IPS DF 19.7 (cell line): ENCODE data around the gene LIG3.
"Not testable (repeated sequence)": the region's sequence is repeated elsewhere in the genome, so short reads cannot be mapped to it uniquely, and the experiment has no call there.

Experiments
- DNase-seq: peaks from one replicate; pipeline ENCODE4 v3.0.0-alpha.2; 2013; ENCODE audit warnings: low read depth, low spot score

The LIG3 gene

DNA sequence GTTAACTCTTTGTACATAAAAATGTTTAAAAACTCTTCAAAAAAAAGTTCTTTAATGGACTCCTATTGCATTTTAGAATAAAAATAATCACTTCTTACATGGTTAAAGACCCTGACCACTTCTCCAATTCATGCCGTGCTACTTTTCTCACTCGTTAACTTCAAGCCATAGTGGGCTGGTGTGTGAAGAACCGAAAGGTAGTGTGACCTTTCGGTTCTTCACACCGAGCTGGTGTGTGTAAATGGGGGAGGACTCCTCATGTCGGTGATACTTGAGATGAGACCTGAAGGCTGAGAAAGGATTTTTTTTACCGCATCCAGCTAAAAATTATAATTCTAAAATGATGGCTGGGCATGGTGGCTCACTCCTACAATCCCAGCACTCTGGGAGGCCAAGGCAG, 61.1 kb downstream of the LIG3 start:
- DNase-seq: no peak

DNA sequence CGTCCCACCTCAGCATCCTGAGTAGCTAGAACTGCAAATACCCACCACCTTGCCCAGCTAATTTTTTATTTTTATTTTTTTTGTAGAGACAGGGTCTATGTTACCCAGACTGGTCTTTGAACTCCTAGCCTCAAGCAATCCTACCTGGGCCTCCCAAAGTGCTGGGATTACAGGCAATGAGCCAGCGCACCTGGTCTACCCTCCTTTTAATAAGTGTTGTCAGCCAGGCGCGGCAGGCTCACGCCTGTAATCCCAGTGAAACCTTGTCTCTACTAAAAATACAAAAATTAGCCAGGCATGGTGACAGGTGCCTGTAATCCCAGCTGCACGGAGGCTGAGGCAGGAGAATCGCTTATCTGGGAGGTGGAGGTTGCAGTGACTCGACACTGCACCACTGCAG, 63.9 kb downstream of the LIG3 start:
- DNase-seq: no peak

DNA sequence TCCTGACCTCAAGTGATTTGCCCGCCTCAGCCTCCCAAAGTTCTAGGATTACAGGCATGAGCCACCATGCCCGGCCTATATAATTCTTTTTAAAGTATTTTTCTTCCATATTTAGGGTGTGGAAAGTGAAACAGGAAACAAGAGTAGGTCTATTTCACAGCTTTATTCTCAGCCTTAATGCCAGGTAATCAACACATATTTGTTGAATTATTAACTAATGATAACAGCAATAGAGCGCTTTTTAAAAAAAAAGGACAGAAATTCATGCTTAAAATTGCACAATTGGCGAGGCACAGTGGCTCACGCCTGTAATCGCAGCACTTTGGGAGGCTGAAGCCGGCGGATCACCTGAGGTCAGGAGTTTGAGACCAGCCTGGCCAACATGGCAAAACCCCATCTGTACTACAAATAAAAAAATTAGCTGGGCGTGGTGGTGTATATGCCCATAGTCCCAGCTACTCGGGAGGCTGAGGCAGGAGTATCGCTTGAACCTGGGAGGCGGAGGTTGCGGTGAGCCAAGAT, 65.2 kb downstream of the LIG3 start:
- not testable (repeated sequence) for DNase-seq

DNA sequence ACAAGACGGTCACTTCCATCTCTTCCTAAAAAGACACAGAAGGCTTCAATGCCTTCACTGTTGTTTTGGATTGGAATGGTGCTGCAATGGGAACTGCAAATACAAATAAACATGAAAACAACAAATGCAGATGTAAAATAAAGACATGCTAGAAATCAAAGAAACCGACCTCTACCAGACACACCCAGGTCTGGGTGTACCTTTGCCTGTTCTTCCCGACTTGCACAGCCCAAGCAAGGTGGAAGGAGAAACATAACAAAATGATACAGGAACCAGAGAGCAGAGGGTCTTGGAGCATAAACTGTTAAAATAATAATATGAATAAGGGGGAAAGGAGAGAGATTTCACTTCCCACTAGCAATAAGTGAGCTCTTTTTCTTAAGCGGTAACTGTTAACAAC, 65.9 kb downstream of the LIG3 start:
- DNase-seq: no peak

DNA sequence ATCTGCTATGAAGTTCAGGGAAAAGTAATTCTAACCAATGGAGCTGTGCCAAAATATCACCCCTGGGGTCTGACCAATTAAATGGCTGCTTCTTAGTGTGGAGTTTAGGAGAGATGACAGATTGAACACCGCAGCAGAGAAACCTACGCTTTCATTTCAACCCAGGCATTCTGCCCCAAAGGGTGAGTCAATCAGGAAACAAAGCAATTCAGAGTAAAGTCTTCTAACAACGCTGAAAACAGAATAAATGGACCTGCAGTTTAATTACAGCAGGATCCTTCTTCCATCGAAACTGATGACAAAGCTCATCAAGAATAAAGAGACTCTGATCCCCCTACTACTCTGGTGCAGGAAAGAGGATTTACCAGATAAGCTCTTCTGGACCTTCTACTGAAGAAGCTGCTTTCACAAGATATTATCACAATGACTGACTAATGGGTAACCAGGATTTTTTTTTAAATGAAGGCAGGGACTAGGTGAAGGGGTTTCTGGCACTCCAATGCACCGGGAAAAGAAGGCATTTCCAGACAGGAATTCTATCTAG, 66.5 kb downstream of the LIG3 start:
- DNase-seq: no peak

DNA sequence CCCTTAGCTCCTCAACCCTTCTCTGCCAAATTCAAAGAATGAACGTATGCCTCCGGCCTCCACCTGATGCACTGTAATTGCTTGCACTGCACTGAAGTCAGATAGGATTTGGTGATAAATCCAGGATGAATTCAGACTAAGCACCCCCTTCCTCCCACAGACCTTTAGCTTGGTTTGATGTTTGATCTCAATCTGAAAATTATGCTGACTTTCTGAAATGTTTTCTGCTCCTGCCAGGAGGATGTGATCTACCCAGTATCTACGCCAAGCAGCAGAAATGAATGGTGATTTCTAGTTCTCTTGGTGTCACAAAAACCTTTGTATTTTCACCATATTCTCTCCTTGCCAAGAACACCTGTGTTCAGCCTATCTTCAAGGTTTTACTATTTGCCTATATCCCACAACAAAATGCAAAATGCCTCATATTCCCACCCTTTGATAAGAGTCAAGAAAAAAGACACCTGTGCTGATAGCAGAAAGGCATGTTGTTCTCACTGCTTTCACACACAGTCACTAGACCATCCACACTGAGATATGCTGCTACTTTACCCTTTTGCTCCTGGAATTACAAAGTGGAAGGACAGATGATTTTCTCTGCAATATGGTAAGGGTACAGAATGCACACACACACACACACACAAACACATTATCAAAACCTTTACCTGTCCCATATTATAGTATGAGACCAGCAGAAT, 68.5 kb downstream of the LIG3 start:
- no peak for DNase-seq

DNA sequence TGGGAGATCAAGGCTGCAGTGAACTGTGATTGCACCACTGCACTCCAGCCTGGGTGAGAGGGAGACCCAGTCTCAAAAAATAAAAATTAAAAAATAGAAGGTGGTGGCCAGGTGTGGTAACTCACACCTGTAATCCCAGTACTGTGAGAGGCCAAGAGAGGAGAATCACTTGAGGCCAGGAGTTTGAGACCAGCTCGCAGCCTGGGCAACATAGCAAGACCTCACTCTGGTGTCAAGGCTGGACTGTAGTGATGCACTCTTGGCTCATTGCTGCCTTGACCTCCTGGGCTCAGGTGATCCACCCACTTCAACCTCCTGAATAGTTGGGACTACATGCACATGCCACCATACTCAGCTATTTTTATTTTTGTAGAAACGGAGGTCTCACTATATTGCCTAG, 69.9 kb downstream of the LIG3 start:
- DNase-seq: no peak

DNA sequence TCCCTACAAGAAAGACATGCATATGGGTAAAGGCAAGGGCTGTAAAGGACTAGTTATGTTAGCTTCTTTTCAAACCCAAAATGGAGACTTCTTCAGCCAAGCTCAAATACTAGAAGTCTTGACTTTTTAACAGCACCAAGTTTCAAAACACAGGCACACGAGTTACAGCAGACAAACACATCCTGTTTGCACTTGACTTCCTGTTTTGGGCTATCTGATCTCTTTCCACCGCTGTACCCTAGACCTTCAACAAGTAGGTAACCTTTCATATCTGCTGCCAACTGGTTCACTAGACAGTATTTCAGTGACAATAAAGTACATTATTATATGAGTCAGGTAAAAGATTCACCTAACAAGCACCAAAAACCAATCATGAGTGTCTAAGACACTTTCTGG, 70.9 kb downstream of the LIG3 start:
- no peak for DNase-seq

DNA sequence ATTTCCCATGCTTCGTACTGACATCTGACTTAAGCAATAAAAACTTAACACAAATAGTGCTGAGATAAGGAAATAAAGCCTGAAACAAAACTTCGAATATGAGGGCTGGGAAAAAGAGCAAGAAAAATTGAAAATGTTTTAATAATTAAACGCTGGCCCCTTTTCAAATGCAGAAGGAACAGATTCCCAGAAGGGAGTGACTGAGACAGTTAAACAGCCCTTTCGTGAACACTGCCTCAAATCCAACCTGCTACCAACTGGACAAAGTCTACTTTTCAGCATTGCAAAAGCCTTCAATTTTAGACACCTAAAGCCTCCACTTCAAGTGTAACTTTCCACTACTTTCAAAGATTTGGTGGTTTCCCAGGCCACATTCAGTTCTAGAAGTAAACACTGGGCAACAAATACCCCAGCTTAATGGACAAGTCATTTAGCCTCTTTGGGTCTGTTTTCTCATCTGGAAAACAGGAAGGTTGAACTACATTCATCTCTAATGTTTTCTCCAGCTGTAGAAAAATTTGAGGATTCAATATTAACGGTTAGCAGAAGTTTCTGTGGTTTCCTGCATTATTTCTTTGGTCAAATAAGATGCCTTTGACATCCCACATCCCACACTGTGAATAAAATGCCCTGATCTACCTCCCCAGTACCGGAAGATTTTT, 71.4 kb downstream of the LIG3 start:
- DNase-seq: no peak

DNA sequence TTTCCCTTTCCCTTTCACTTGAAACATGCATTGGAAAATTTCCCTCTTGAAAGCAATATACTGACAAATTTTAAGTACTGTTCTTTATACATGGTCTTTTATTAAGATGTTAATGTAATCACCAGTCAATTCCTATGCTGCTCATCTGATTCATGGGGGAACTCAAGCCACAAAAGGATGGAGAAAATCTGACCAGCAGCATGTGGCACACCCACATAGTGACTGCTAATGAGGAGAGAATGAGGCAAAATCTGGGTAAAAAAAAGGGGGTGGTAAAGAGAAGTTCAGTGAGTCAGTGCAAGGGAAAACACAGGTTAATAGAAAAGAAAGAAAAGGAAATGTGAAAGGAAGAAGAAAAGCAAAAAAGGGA, 71.9 kb downstream of the LIG3 start:
- no peak for DNase-seq

DNA sequence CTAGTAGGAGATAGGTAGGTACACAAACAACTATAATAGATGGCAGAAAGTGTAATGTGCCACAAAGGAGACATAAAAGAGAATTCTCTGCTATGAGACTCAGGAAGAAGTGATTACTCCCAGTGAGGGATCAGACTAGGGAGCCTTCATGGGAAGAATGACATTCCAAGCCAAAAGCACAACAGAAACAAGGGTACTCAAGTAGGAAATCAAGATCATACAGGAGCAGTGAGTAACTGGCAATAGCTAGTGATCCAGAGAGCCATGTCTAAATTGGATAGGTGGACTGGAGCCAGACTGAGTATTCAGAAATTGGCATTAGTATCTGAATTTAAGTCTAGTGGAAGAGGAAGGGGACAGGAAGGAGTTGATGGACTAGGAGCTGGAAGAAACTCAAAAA, 72.5 kb downstream of the LIG3 start:
- no peak for DNase-seq

DNA sequence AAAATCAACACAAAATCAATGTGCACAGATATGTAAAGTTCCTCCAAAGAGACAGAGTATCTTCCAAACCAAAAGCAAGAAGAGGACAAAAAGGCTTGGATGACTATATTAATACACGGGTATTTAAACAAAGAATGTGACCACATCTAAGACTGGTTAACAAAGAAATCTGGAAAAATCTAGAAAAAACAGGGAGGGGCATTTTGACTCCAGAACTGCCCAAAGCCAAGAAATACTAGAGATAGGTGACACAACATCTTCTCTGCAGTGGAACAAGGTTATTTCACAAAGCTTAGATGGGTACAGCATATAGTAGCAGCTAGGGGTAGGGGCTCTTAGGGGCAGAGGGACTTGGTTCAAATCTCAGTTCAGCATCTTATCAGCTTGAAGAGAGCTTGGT, 72.9 kb downstream of the LIG3 start:
- DNase-seq: no peak

DNA sequence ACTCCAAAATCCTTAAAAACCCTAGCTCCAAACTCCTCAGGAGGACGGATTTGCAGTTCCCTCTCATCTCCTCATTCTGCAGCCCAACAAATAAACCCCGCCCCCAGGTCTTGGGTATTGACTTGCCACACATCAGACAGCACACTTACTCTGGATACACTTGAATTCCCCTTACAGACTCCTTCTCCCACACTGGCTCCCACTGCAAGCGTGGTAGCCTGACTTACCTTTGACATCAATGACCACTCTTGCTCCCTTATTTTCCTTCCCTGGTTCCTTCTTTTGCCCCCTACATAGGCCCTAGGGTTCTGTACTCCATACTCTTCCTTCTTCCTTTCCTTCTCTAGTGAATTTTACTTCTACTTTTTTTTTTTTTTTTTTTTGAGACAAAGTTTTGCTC, 75.7 kb downstream of the LIG3 start:
- no peak for DNase-seq

DNA sequence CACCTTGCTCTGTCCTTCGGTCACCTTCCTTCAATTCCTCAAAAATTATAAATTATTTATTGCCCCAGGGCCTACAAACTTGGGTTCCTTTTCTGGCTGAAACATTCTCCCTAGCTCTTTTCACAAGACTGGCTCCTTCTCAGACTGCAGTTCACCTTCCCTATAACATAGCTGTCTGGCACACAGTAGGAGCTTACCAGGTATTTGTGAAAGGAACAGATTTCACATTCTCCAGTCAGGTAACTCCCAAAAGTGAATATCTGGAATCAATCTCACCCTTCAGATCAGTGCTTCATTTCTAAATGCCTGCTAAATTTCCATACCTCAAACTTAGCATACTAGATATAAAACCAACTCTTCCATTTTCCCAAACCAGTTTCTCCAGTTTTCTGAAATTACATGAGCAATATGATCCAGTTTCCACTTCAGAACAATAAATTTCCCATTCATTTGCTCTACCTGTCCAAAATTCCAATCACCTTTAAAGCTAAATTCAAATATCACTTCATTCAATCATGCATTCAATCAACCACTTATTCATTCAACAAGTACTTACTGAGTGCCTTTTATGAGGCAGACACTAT, 77.1 kb downstream of the LIG3 start:
- DNase-seq: no peak
